NCI-H128 (cell line): Measurements from ENCODE around the gene MOK.
A peak's percentile ranks its signal among the peaks of the same experiment; 100 is the strongest.
"Not testable (repeated sequence)": the region's sequence is repeated elsewhere in the genome, so short reads cannot be mapped to it uniquely, and the experiment has no call there.

Experiments used
- DNase-seq: peaks from one replicate; lab custom pipeline; 2025; ENCODE audit not compliant: unreplicated experiment; lab: John Stamatoyannopoulos, UW

The MOK gene, protein sequence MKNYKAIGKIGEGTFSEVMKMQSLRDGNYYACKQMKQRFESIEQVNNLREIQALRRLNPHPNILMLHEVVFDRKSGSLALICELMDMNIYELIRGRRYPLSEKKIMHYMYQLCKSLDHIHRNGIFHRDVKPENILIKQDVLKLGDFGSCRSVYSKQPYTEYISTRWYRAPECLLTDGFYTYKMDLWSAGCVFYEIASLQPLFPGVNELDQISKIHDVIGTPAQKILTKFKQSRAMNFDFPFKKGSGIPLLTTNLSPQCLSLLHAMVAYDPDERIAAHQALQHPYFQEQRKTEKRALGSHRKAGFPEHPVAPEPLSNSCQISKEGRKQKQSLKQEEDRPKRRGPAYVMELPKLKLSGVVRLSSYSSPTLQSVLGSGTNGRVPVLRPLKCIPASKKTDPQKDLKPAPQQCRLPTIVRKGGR

DNA sequence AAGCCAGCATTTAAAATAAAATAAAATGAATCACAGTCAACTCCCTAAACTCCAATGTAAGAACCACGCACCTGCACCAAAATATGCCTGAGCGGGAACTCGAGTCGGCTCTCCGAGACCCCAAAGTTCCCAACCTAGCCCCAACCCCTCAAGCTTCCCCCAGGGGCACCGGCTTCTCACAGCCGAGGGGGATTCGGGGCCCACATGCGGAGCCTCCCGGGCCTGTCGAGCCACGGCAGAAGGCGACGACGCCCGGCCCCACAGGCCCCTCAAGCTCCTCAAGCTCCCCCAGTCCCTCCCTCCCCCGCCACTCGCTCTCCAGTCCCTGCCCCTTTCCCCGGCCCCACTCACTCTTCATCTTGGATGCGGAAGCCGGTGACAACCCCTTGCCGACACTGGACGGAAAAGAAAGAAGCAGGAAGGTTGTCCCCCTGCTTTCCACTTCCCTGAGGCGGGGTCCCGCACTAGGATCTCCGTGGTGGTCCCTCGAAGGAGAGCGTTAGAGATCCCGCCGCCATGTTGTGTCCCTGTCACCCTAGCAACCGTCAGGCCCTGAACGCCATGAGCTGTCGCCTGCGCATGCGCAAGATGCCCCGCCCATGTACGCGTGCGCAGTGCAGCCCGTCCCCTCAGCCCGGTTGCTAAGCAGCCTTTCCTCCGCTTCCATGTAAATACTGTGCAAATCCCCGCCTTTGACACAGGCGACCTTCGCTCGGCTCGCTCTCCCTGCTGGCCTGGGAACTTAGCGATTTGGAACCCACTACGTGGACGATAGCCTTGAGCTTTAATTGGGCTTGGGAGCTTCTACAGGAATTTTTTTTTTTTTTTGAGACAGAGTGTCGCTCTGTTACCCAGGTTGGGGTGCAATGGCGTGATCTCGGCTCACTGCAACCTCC, at the start of gene MOK:
Gene MOK, minus strand, starts transcription at position 554 of the 896 bp plus-strand sequence. Its CDS starts 196 bp downstream, at position 358.
- DNase-seq: peak; percentile 97

DNA sequence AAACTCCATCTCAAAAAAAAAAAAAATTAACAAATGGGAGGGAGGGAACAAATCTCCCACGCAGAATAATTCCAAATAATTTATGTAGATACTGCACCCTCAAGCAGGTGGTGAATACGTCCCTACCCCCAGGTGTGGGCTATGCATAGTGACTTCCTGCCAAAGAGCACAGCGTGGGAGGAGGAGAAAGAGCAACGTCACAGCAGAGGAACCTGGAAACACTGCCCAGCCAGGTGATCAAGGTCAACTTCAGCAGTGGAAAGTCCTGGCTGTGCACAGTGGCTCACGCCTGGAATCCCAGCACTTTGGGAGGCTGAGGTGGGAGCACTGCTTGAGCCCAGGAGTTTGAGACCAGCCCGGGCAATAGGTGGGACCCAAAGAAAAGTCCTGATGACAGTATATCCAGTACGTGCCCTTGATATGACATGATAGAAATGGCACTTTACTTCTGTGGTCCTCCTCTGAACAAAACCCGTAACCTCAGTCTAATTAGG, 48.2 kb upstream of the MOK start:
- no peak for DNase-seq

DNA sequence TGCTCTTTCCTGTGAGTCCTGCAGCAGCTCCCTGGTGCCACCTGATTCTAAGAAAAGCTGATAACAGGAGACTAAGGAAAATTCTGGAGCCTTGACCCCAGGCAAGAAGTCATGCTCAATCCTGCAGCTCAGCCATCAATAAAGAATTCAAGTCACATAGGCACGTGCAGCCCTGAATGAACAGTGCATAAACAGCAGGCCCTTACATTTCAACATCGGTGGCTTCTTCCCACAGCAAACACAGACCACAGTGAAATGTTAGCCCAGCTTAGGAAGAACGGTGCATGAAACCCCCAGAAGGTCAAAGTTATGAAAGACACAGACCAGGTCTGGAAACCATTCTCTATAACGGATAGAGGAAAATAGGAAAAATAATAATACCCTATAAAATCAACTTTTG, 47.2 kb upstream of the MOK start:
- DNase-seq: no peak

DNA sequence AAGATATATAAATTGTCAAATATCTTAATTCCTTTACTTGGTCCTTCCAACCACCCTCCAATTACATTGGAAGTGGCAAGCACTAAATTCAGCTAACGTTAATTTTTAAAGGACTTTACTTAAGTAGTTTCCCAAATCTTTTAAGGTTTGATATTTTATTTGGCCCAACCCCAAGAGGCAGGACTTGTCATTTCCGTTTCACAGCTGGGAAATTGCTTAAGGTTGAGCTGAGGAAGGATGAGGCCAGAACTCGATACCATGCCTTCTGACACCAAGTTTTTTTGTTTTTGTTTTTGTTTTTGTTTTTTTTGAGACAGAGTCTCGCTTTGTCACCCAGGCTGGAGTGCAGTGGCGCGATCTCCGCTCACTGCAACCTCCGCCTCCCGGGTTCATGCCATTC, 46.6 kb upstream of the MOK start:
- DNase-seq: not testable (repeated sequence)

DNA sequence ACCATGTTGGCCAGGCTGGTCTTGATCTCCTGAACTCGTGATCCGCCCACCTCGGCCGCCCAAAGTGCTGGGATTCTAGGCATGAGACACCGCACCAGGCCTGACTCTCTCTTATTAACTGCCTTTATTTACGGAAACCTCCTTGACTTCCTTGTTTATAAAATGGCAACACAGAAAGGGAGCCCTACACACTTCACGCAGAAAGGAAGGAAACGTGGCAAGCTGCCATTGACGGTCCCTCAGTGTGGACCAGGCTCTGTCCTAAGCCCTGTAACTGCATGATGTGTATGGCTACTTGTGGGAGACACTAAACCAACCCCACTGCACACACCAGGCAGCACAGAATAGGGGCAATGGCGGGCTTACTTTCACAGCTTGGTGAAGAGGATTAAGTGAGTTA, 46.1 kb upstream of the MOK start:
- DNase-seq: no peak

DNA sequence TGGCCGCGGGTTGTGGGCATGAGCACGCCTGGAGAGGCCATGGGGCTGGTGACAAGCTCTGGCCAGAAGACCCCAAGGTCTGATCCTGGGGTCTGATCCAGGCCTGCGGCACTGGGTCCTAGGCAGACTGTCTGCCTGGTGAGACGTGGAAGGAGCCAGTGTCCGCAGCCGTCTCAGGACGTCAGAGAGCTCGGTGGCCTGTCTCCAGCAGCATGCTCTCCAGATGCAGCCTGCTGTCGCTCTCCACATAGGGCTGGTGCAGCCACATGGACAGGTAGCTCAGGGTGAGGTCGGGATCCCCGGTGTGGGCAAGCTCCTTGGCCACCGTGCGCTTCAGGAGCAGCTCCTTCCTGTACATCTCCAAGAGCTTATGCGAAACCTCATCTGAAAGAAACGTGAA, 43.4 kb upstream of the MOK start:
- no peak for DNase-seq

DNA sequence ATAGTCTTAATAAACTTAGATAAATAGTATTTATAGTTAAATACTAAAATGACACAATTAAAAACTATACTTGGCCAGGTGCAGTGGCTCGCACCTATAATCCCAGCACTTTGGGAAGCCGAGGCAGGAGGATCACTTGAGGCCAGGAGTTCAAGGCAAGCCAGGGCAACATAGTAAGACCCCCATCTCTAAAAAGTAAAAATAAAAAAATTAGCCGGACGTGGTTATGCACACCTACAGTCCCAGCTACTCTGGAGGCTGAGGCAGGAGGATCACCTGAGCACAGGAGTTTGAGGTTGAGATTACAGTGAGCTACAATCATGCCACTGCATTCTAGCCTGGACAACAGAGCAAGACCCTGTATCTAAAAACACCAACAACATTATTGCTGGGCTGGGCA, 41.7 kb upstream of the MOK start:
- DNase-seq: no peak

DNA sequence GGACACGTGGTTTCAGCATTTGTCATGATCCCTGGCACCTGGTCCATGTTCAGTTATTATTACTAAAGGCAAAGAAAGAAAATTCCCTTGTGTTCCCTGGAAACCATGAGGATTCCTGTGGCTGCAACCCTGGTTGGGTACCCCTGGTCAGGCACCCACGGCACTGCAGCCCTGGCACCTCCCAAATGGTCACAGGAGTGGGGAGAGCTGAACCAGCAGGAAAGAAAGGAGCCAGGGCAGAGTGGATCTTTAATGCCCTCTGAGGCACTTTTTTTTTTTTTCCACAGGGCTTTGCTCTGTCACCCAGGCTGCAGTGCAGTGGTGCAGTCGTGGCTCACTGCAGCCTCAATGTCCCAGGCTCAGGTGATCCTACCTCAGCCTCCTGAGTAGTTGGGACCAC, 40.3 kb upstream of the MOK start:
- DNase-seq: no peak

DNA sequence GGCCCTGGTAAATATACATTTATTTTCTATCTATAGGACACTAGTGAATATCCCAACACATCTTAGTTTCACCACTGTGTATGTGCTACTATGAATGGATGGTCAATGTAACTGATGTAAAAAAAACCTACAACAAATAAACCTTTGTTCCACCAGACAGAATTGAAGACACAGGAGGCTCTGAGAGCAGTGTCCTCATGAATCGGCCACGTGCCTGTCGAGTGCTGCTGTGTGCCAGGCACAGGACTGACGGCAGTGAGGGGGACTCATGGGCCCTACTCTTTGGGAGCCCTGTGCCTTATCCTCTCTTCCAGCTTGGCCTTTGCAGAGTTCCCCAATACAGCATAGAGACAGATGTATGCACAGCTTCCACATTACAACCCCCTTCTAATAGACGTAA, 39.5 kb upstream of the MOK start:
- DNase-seq: no peak

DNA sequence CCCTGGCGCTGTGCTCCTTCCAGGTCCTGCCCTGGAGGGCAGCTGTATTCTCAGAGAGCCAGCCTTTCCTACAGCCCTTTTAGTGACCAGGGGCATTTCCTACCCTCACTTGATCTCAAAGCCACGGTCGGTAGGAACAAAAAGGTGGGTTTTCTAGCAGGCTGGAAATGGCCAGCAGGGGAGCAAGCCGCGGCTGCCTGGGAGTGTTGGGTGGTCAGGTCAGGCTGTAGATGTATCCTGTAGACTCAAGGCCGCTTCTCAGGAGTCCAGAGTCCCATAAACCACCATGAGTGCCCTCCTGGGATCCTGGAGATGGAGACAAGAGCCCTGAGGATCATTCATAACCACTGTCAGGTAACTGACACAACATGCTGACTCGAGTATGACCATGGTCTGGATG, 39.1 kb upstream of the MOK start:
- no peak for DNase-seq

DNA sequence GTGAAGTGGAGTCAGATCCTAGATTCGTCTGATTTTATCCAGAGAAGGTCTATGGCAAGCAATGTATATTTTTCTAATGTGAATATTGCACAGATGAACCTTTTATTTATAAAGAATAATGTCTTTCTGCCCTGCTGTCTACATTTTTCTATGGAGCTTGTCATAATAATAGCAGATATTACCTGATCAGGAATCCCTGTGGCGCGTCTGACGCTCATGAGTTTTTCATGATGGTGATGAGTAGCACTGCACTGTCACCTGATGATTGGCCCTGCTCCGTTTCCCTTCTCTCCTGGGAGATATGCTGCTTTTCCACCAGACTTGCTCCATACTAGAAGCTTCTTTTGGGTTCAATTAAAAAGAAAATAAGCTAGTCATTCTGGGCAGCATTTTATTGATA, 37.3 kb upstream of the MOK start:
- DNase-seq: no peak

DNA sequence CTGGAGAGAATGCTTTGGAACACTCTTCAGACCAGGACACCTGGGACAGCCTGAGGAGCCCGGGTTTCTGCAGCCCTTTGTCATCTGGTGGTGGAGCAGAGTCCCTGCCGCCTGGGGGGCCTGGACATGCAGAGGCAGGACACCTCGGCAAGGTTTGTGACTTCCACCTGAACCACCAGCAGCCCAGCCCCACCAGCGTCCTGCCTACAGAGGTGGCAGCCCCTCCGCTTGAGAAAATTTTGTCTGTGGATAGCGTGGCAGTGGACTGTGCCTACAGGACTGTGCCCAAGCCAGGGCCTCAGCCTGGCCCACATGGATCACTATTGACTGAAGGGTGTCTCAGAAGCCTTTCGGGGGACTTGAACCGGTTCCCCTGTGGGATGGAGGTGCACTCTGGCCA, 36.6 kb upstream of the MOK start:
- DNase-seq: no peak

DNA sequence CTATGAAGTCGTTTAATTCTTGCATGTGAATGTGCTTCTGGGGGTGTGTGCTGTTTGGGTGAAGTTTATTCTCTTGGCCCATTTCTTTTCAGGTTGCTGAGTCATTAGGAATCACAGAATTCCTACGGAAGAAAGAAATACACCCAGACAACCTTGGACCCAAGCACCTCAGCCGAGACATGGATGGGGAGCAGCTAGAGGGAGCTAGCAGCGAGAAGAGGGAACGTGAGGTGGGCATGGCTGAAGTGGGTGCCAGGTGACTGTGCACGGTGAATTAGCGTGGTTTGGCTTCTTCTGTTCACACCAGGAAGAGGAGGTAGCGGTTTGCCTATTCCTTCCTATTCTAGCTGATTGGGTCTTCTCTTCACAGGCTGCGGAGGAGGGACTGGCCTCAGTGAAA, 33.8 kb upstream of the MOK start:
- DNase-seq: no peak

DNA sequence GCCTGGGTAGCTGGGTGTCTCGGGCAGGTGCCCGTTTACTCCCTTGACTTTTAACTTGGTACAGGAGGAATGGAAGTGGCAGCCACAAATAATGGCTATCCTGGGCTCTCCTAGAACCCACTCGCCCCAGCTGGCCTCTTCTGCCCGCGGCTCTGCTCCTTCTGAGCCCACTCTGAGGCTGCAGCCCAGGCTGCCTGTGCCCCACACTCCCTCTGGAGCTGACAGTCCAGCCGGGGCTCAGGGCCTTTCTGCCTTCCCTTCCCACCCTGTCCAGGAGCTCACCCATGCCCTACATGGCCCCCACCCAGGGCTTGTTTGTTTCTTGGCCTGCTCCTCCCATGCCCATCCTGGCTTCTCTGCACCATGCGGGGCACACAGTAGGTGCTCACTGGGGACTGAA, 30.2 kb upstream of the MOK start:
- no peak for DNase-seq

DNA sequence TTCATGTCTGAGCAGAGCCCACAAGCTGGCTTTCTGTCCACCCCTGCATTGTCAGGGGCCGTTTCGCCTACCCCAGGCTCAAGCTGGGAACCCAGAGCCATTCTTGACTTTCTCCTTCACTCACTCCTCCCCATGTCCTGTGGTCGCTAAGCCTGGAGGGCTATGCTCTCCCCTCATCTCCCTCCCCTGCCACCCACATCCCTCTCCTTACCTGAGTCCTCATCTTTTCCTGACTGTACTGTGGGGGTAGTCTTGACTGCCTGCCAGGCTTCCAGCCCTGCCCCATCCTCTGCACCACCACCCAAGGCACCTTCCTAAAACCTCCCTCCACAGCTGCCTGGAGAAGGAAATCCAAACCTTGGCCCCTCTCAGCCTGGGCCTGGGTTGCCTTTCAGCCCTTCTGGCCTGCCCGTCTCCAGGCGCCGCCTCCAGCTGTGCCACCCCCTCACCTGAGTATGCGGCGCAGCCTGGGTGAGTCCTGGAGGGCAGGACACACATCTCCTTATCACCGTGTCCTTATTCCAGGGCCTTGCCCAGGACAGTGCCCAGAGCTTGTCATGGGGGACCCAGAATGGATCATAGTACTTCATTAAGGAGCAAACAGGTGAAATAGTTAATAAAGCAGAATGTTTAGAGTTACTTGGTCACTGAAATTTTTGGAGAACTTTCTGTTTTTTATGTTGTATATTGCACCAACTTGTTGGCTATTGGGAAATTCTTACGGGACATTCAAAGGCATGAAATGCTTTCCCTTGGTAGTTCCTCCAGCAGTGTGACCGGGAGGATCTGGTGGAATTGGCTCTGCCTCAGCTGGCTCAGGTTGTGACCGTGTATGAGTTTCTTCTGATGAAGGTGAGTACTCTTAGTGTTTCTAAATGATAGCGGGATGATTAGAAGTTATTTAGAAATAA, 29.1 kb upstream of the MOK start:
- no peak for DNase-seq

DNA sequence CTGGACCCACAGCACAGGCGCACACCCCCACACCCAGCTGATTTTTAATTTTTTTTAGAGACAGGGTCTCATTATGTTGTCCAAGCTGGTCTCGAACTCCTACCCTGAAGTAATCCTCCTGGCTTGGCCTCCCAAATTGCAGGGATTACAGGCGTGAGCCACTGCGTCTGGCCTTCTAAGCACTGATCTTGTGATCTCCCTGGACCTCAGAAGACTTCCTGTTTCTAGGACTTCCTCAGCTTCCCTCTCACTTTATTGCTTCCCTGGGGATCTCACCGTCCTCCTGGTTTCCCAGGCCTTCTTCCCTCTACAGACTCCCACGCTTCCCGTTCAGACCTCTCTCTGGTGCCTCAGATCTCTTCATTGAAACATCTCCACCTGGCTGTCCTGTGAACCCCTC, 28.4 kb upstream of the MOK start:
- no peak for DNase-seq

DNA sequence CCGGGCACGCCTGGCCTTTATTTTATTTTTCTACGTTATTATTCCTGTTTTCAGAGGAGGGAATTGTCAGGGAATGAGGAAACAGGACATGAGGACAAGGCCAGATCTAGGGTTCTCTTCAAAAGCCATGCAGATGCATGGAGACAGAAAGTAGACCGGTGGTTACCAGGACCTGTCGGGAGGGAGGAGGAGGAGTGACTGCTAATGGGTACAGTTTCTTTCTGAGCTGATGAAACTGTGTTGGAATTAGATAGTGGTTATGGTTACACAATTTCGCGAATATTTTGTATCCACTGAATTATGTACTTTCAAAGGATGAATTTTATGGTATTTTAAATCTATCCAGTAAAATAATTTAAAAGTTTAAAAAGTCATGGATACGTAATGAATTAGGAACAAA, 25.8 kb upstream of the MOK start:
- DNase-seq: no peak

DNA sequence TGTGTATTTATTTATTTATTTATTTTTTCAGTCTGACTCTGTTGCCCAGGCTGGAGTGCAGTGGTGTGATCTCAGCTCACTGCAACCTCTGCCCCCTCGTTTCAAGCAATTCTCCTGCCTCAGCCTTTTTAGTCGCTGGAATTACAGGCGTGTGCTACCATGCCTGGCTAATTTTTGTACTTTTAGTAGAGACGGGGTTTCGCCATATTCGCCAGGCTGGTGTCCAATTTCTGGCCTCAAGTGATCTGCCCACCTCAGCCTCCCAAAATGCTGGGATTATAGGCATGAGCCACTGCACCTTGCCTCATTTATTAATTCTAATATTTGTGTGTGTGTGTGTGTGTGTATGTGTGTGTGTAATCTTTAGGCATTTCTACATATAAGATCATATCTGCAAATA, 24.4 kb upstream of the MOK start:
- DNase-seq: not testable (repeated sequence)

DNA sequence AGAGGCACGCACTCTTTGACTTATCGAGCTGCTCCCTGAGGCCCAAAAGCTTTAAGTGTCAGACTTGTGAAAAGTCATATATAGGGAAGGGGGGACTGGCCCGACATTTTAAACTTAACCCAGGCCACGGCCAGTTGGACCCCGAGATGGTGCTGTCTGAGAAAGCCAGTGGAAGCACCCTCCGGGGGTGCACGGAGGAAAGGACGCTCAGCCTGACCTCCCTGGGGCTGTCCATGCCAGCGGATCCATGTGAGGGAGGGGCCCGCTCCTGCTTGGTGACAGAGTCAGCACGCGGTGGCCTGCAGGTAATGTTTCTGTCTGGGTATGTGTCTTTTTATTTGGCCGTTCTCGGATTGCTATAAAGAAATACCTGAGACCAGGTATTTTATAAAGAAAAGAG, 21.6 kb upstream of the MOK start:
- no peak for DNase-seq

DNA sequence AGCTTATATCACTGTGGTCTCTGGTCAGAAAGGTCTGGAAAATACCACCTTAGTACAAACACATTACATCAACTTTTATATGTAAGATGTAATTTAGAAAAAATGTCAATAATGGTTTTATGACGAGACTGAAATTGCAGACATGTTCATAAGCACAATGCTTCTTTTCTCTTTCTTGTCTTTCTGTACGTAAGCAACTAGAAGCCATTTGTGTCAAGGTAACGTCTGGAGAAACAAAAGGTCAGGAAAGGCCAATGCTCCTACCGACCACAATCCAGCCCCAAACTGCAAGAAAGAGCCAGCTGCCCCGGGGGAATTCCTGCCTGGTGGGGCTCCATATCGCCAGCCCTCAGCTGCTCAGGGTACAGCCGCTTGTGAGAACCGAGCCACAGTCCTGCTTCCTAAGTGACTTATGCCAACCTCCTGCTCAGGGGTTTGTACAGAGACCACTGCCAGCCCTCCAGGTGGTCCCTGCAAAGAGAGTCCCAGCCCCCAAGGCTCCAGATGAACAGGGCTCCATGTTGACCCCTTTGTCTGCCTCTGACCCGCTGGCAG, 20.9 kb upstream of the MOK start:
- no peak for DNase-seq

DNA sequence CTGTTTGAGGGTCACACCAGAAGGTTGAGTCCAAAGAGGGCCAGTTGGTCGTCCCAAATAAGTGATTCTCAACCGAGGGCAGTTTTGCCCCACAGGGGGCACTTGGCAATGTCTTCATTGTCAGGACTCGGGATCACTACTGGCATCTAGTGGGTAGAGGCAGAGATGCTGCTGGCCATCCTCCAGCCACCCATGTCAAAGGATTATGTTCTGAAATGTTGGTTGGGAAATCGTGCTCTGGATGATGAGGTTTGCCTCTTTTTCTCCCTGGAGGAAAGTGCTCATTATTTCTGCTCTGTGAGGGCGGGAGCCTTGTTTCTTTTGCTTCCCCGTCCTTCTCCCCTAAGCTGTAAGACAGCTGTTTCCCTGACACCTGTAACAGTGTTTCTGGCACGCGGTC, 18.1 kb upstream of the MOK start:
- DNase-seq: peak; percentile 7
